Activated T-helper 1 cell treated with anti-CD3 and anti-CD28 coated beads, Interleukin-12 subunit alpha, Interleukin-12 subunit beta, Interleukin-2, Interleukin-4 antibody, amounts not matched to agents 30 ng/mL and 10 ng/mL and 1 ng/mL, durations not matched to agents 14 hours and 24 hours and 36 hours (primary cell): ENCODE measurements around the gene LRRC47. TPM values are rescaled to one million over a fixed set of nuclear protein-coding genes. Genes with fewer than 3 reads are reported as not detected.
"Not testable (repeated sequence)": the region's sequence is repeated elsewhere in the genome, so short reads cannot be mapped to it uniquely, and the experiment has no call there.

Experiments
- DNase-seq: peaks from one replicate; pipeline ENCODE4 v3.0.0; 2021; ENCODE audit warnings: low spot score
- H3K27ac Mint-ChIP-seq: one replicate; pipeline ENCODE4 v1.8.0; 2021; ENCODE audit warnings: mild to moderate bottlenecking, mixed read lengths
- H3K27me3 Mint-ChIP-seq: one replicate; pipeline ENCODE4 v1.8.0; 2022; ENCODE audit warnings: mild to moderate bottlenecking, moderate library complexity, mixed read lengths; ENCODE audit not compliant: insufficient read depth
- H3K36me3 Mint-ChIP-seq: one replicate; pipeline ENCODE4 v1.8.0; 2021; ENCODE audit warnings: low read depth, mixed read lengths
- H3K4me1 Mint-ChIP-seq: one replicate; pipeline ENCODE4 v1.8.0; 2021; ENCODE audit warnings: low read depth, mixed read lengths
- H3K4me3 Mint-ChIP-seq: one replicate; pipeline ENCODE4 v1.8.0; 2021; ENCODE audit warnings: mild to moderate bottlenecking, moderate library complexity, mixed read lengths
- H3K9me3 Mint-ChIP-seq: one replicate; pipeline ENCODE4 v1.8.0; 2021; ENCODE audit warnings: mixed read lengths
- intact Hi-C: fragments of 100-400 bp; cut with micrococcal nuclease; formaldehyde crosslinking; loops from one replicate; pipeline ENCODE4 v1.15.1; 2024
- total RNA-seq: library from RNA; stranded (reverse); gene quantifications from 2 replicates; pipeline ENCODE4 v1.2.3, GENCODE V29; 2022

The LRRC47 gene
- total RNA-seq, 1 donor from 2014 or later, result 50.1 TPM

GRCh38 chr1:3756394-3756793 lies 39.9 kb downstream of the LRRC47 start:
- no peak for DNase-seq
- Mint-ChIP-seq H3K27me3 (peaks cover 10% of the 10 kb centered on the region), H3K4me3 (no peak overlapping the region), H3K36me3 (no peaks in the 10 kb centered on the region), H3K27ac (no peak overlapping the region), H3K4me1 (no peaks in the 10 kb centered on the region), H3K9me3 (peaks cover 6% of the 10 kb centered on the region)
- intact Hi-C loops, result no loop called here

DNA sequence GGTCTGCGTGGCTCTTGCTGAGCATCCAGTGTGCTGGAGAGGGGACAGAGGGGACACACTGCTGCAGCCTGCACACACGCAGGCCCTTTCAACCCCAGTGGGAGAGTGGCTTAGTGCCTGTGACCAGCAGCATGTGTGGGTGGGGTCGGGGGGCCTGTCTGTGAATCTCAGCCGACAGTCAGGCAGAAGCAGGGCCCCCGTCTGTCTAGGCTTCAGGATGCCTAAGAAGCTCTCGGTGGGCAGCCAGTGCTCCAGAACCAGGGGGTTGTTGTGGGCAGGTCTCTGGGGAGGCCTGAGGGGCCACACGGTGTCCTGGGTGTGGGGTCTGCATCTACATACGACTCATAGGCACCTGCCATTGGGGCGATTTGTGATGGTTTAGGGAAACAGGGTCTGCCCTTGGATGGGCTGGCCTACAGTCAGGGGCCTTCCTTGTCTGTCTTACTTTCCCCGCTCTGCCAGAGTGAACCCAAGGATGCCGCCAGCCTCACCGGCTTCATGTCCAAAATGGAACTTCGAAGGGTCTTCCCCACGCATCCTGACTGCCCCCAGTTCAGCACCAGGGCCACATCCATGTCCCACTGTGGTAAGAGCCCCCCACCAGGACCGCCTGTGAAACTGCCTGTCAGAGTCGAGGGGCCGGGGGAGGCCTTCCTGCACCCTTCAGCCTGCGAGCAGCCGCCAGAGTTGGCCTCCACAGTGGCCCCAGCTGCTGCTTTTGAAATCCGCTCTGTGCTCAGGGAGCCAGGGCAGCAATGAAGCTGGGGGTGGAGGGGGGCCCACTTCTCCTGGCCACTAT lies 42.4 kb downstream of the LRRC47 start:
- Mint-ChIP-seq H3K4me3 (no peak overlapping the region), H3K36me3 (no peaks in the 10 kb centered on the region), H3K27ac (no peak overlapping the region), H3K9me3 (no peaks in the 10 kb centered on the region), H3K27me3 (peaks cover 2% of the 10 kb centered on the region), H3K4me1 (no peaks in the 10 kb centered on the region)
- no peak for DNase-seq
- intact Hi-C loops, result no loop called here

GRCh38 chr1:3752400-3752945 lies 43.8 kb downstream of the LRRC47 start, which contains the start of gene CCDC27:
TSS of gene CCDC27 (plus strand) at chr1:3752450. CDS start at chr1:3752482, 32 bp downstream.
- Mint-ChIP-seq H3K27ac (no peak within 1 kb of the TSS), H3K4me1 (peaks cover 9% of the 10 kb centered on the region), H3K9me3 (no peaks in the 10 kb centered on the region), H3K36me3 (no peaks in the 10 kb centered on the region), H3K27me3 (peaks cover 2% of the 10 kb centered on the region), H3K4me3 (no peak within 1 kb of the TSS)
- intact Hi-C loops, result no loop called here
- no peak for DNase-seq

DNA sequence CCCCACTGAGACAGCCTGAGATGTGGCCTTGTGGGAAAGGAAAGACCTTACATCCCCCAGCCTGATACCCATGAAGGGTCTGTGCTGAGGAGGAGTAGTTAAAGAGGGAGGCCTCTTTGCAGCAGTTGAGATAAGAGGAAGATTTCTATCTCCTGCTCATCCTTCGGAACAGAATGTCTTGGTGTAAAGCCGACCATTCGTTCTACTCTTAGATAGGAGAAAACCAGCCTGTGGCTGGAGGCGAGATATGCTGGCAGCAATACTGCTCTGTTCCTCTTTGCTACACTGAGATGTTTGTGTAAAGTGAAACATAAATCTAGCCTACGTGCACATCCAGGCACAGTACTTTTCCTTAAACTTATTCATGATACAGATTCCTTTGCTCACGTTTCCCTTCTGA lies 45.6 kb downstream of the LRRC47 start:
- Mint-ChIP-seq H3K4me1 (peaks cover 18% of the 10 kb centered on the region), H3K9me3 (no peaks in the 10 kb centered on the region), H3K4me3 (no peak overlapping the region), H3K36me3 (peaks cover under 1% of the 10 kb centered on the region), H3K27me3 (peaks cover 2% of the 10 kb centered on the region), H3K27ac (no peak overlapping the region)
- intact Hi-C loops, result no loop called here
- no peak for DNase-seq

DNA sequence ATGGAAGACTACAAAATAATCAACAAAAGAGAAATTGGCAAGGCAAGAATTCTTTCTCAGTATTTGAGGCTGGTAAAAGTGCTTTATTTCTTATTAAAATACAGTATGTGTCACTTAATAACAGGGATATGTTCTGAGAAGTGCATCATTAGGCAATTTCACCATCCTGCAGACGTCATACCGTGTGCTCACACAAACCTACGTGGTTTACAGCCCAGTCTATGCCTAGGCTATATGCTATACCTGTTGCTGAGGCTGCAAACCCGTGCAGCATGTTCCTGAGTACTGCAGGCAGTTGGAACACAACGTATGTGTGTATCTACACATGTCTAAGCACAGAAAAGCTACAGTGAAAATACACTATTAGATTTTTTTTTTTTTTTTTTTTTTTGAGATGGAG lies 46.8 kb downstream of the LRRC47 start:
- H3K27me3 Mint-ChIP-seq, result peaks cover 2% of the 10 kb centered on the region
- peaks cover 2% of the 10 kb centered on the region for H3K36me3 Mint-ChIP-seq
- no peak overlapping the region for H3K4me3 Mint-ChIP-seq
- intact Hi-C loops, result loop anchor here (5.0 to 10.0 kb wide), 2 partner anchors 125 to 1337 kb away; partner anchors contain the start of genes PEX10 and TPRG1L
- H3K9me3 Mint-ChIP-seq, result no peaks in the 10 kb centered on the region
- H3K27ac Mint-ChIP-seq, result no peak overlapping the region
- no peak for DNase-seq
- H3K4me1 Mint-ChIP-seq, result peaks cover 30% of the 10 kb centered on the region

DNA sequence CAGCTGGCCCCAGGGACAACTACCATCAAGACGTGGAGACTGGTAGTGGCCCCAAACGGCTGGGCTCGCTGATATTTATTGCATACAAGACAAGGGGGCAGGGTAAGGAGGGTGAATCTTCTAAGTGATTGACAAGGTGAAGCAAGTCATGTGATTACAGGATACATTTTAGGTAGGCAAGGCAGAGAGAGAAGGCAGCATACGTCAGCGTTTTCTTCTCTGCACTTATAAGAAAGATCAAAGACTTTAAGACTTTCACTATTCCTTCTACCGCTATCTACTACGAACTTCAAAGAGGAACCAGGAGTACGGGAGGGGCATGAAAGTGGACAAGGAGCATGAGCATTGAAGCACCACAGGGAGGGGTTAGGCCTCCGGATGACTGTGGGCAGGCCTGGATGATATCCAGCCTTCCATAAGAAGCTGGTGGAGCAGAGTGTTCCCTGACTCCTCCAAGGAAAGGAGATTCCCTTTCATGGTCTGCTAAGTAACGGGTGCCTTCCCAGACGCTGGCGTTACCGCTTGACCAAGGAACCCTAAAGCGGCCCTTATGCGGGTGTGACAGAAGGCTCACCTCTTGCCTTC lies 47.9 kb downstream of the LRRC47 start:
- not testable (repeated sequence) for DNase-seq, H3K27ac Mint-ChIP-seq
- intact Hi-C loops, result loop anchor here (5.0 to 10.0 kb wide), 2 partner anchors 124 to 1336 kb away; partner anchors contain the start of genes PEX10 and TPRG1L

DNA sequence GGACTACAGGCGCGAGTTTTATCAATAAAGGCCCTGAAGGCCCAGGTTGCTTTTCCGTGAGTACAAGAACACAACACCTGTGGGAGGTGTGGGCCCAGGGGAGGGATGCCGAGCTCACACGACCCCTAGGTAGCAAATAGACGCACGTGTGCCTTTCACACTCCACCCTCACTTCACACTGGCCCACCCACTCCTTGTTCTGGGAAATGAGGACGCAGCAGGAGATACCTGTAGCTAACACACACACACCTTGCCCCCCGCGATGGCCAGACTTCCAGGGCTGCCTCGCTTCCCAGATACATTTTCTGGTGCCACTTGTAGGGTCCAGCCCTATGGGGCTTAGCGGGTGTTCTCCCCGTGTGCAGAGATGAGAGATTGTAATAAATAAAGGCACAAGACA lies 48.4 kb downstream of the LRRC47 start:
- intact Hi-C loops, result loop anchor here (1.0 to 10.0 kb wide), 6 partner anchors 24 to 1336 kb away; partner anchors contain the start of genes C1orf174, CEP104, DFFB and LRRC47
- Mint-ChIP-seq H3K27me3 (peaks cover 2% of the 10 kb centered on the region), H3K9me3 (no peaks in the 10 kb centered on the region), H3K36me3 (peaks cover 2% of the 10 kb centered on the region), H3K4me3 (peak overlapping the region; percentile 75), H3K4me1 (peaks cover 31% of the 10 kb centered on the region), H3K27ac (no peak overlapping the region)
- DNase-seq, result no peak

More for the DNA sequence above, 47.9 kb downstream of the LRRC47 start:
- not testable (repeated sequence) for H3K27me3 Mint-ChIP-seq, H3K36me3 Mint-ChIP-seq, H3K9me3 Mint-ChIP-seq
- Mint-ChIP-seq H3K4me1 (peaks cover 31% of the 10 kb centered on the region), H3K4me3 (peak overlapping the region; percentile 75)

DNA sequence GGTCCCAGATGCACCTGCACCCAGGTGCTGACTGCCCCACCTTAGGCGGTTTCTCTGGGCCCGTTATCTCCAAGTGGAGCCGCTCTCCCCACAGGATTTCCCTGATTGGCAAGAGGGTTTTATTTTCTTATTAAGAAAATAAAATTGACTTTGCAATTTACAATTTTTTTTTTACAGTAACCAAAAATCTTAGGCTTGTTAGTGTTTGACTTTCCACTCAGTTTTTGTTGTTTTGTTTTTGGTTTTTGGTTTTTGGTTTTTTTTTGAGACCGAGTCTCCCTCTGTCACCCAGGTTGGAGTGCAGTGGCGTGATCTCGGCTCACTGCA lies 48.8 kb downstream of the LRRC47 start:
- Mint-ChIP-seq H3K4me3 (peak overlapping the region; percentile 75), H3K36me3 (peaks cover 2% of the 10 kb centered on the region), H3K27me3 (peaks cover 2% of the 10 kb centered on the region), H3K27ac (no peak overlapping the region), H3K9me3 (no peaks in the 10 kb centered on the region), H3K4me1 (peaks cover 31% of the 10 kb centered on the region)
- intact Hi-C loops, result loop anchor here (1.0 to 10.0 kb wide), 6 partner anchors 25 to 1335 kb away; partner anchors contain the start of genes C1orf174, CEP104, DFFB and LRRC47
- no peak for DNase-seq

DNA sequence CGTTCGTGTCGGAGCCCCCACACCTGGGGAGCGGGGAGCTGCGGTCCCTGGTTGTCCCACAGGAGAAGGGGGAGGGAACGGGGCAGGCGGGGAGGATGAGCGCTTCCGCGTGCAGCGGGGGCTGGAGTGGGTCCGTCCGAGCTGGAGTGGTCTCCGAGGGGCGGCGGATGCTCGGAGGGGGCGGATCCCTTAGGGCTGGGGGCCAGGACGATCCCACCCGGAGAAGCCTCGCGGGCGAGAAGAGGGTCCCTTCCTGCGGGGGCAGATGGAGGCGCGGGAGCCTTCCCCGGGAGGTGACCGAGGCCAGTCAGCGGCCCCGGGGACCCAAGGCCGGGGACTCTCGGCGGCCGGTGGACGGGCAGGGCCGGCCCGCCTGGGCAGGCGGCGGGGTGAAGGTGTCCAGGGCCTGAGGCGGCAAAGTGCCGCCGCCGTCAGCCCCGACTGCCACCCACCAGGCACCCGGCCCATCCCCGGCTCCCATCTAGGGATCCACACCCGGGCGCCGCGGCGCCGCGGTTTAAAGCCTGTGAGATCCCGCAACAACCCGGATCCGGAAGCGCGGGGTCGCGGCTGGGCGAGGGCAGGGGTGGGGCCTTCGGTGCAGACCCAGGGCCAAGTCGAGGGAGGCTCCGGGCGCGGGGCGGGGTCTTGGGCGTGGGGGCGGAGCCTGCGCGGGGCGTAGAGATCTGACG lies 49.3 kb downstream of the LRRC47 start:
- Mint-ChIP-seq H3K4me3 (peak overlapping the region; percentile 84), H3K27ac (no peak overlapping the region), H3K27me3 (peaks cover 2% of the 10 kb centered on the region), H3K4me1 (peaks cover 31% of the 10 kb centered on the region), H3K9me3 (no peaks in the 10 kb centered on the region), H3K36me3 (peaks cover 2% of the 10 kb centered on the region)
- intact Hi-C loops, result loop anchor here (1.0 to 10.0 kb wide), 6 partner anchors 25 to 1335 kb away; partner anchors contain the start of genes C1orf174, CEP104, DFFB and LRRC47
- DNase-seq, result peak; percentile 86

DNA sequence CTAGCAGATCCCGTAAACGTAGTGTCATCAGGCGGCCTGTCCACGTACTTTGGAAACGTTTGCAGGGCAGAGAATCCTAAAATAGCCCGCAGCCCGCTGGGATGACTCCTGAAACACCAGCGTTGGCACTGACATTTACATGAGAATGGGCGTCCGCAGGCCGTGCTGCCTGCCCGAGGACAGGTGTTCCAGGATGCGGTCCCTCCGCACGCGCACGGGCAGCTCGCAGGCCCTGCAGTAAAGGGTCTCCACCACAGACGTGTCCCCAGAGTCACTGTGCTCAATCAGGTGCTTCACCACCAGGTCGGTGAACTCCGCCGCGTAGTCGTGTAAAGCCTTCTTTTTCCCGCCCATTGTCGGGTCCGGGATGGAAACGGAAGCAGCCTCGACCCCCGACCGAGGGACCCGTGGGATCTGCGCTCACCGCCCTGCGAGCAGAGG lies 49.9 kb downstream of the LRRC47 start:
- intact Hi-C loops, result loop anchor here (2.0 to 10.0 kb wide), 3 partner anchors 50 to 1334 kb away; partner anchors contain the start of genes LRRC47, PEX10 and TPRG1L
- Mint-ChIP-seq H3K4me3 (peak overlapping the region; percentile 84), H3K36me3 (peaks cover 2% of the 10 kb centered on the region), H3K27ac (peak overlapping the region; percentile 40), H3K4me1 (peaks cover 31% of the 10 kb centered on the region), H3K27me3 (peaks cover 2% of the 10 kb centered on the region), H3K9me3 (no peaks in the 10 kb centered on the region)
- no peak for DNase-seq

- H3K27ac Mint-ChIP-seq, result peak overlapping the region; percentile 15
- H3K36me3 Mint-ChIP-seq, result peaks cover 2% of the 10 kb centered on the region
- peak overlapping the region; percentile 84 for H3K4me3 Mint-ChIP-seq
- peaks cover 2% of the 10 kb centered on the region for H3K27me3 Mint-ChIP-seq
- intact Hi-C loops, result loop anchor here (2.0 to 10.0 kb wide), 3 partner anchors 51 to 1333 kb away; partner anchors contain the start of genes LRRC47, PEX10 and TPRG1L
- peaks cover 31% of the 10 kb centered on the region for H3K4me1 Mint-ChIP-seq
- DNase-seq, result no peak
- no peaks in the 10 kb centered on the region for H3K9me3 Mint-ChIP-seq
Observed at GRCh38 chr1:3745590-3746381, 50.5 kb downstream of the LRRC47 start.
